EL (cell line): ENCODE results near the gene AGAP3.

ENCODE experiments used
- DNase-seq: peaks from one replicate; pipeline ENCODE4 v3.0.0-alpha.2; 2016

Gene AGAP3

GRCh38 chr7:151137076-151137675, 50.9 kb downstream of the AGAP3 start:
- no peak for DNase-seq

GRCh38 chr7:151137791-151138152, 51.5 kb downstream of the AGAP3 start:
- DNase-seq = no peak

- DNase-seq = no peak
Observed at GRCh38 chr7:151138153-151138851, 52.0 kb downstream of the AGAP3 start.

- no peak for DNase-seq
Observed at GRCh38 chr7:151139071-151139790, 53.0 kb downstream of the AGAP3 start.

GRCh38 chr7:151139791-151140190, 53.5 kb downstream of the AGAP3 start:
- no peak for DNase-seq

- no peak for DNase-seq
Observed at GRCh38 chr7:151140826-151141225, 54.6 kb downstream of the AGAP3 start.

- DNase-seq = no peak
Observed at GRCh38 chr7:151141311-151141854, 55.1 kb downstream of the AGAP3 start.

GRCh38 chr7:151141855-151142685, 55.8 kb downstream of the AGAP3 start:
- no peak for DNase-seq

GRCh38 chr7:151142686-151143040, 56.4 kb downstream of the AGAP3 start:
- DNase-seq = no peak

- no peak for DNase-seq
Observed at GRCh38 chr7:151143261-151144015, 57.2 kb downstream of the AGAP3 start.

GRCh38 chr7:151144387-151144786, 58.1 kb downstream of the AGAP3 start:
- no peak for DNase-seq

- DNase-seq = no peak
Observed at GRCh38 chr7:151146761-151147160, 60.5 kb downstream of the AGAP3 start.

GRCh38 chr7:151148319-151149259, 62.3 kb downstream of the AGAP3 start:
- DNase-seq = no peak

GRCh38 chr7:151150388-151150787, 64.1 kb downstream of the AGAP3 start:
- DNase-seq = no peak

- DNase-seq = no peak
Observed at GRCh38 chr7:151152643-151153513, 66.6 kb downstream of the AGAP3 start.

GRCh38 chr7:151157645-151158329, 71.5 kb downstream of the AGAP3 start:
- no peak for DNase-seq

GRCh38 chr7:151161757-151162156, 75.5 kb downstream of the AGAP3 start:
- DNase-seq = no peak

GRCh38 chr7:151166629-151167196, 80.4 kb downstream of the AGAP3 start:
- DNase-seq = no peak
